A549 (cell line): ENCODE data around the gene SYT6. TPM values are rescaled to one million over a fixed set of nuclear protein-coding genes. Genes with fewer than 3 reads are reported as not detected.

Experiments used
- ATAC-seq, 2 experiments: fragments of 200-7000 bp in 1 of 2; fragments of >200 bp in 1 of 2; cut with Nextera tagmentation in 1 of 2; cut with Tn5 transposase in 1 of 2; 3 replicates each; pipeline versions ENCODE4 v1.8.0 to v1.9.1; 2018 to 2020; ENCODE audit warnings: mild to moderate bottlenecking in 1 of 2, moderate library complexity in 1 of 2
- CTCF ChIA-PET: fragments of 300-600 bp; sonication (Branson Sonifier 250); formaldehyde crosslinking; extraction: SDS; loops from one replicate; lab custom pipeline; 2021; ENCODE audit warnings: antibody characterized with exemption, inconsistent platforms; lab: Yijun Ruan, JAX
- POLR2A ChIA-PET: fragments of 350-600 bp; formaldehyde crosslinking; extraction: SDS; loops from one replicate; lab custom pipeline; 2021; ENCODE audit warnings: antibody characterized with exemption, inconsistent platforms; lab: Yijun Ruan, JAX
- DNase-seq, 2 experiments: peaks; one replicate each; pipeline versions ENCODE4 v3.0.0 to v3.0.0-alpha.2; 2011 to 2016; ENCODE audit warnings: low read depth in 1 of 2, low spot score in 1 of 2
- FAIRE-seq: peaks from 2 replicates; lab custom pipeline; 2011; peaks lifted over from hg19 to GRCh38; lab: Jason Lieb, UNC
- H3K27ac ChIP-seq, 2 experiments: fragments of >200 bp; sonication (Bioruptor Twin); formaldehyde crosslinking; 3 replicates each; pipeline ENCODE4 v1.5.1; 2016 to 2017
- H3K4me1 ChIP-seq: fragments of >200 bp; sonication (Bioruptor Twin); formaldehyde crosslinking; 3 replicates; pipeline ENCODE4 v1.6.1; 2016
- H3K4me2 ChIP-seq: fragments of >200 bp; sonication (Bioruptor Twin); formaldehyde crosslinking; 3 replicates; pipeline ENCODE4 v1.6.1; 2016
- H3K4me3 ChIP-seq: fragments of >200 bp; sonication (Bioruptor Twin); formaldehyde crosslinking; 3 replicates; pipeline ENCODE4 v1.5.1; 2016
- H3K9me3 ChIP-seq: fragments of >200 bp; sonication (Bioruptor Twin); formaldehyde crosslinking; 3 replicates; pipeline ENCODE4 v1.6.1; 2016
- BCL3 ChIP-seq: fragments of >200 bp; sonication (Bioruptor Twin); formaldehyde crosslinking; IDR thresholded peaks from 3 replicates; pipeline ENCODE4 v1.6.1; 2016
- CBX8 ChIP-seq: fragments of 200-600 bp; sonication (generic); IDR thresholded peaks from 2 replicates; pipeline ENCODE4 v1.6.1; 2016
- EHF ChIP-seq: fragments of 250-450 bp; sonication (Bioruptor Pico); IDR thresholded peaks from 2 replicates; pipeline ENCODE4 v1.5.0; 2020; ENCODE audit warnings: mild to moderate bottlenecking
- EHMT2 ChIP-seq: fragments of 200-600 bp; sonication (generic); IDR thresholded peaks from 2 replicates; pipeline ENCODE4 v1.6.1; 2016; ENCODE audit warnings: antibody characterized with exemption, low read depth, mild to moderate bottlenecking, moderate library complexity
- ELK1 ChIP-seq: fragments of 150-350 bp; IDR thresholded peaks from 2 replicates; pipeline ENCODE4 v1.6.1; 2014; ENCODE audit warnings: low read depth, mild to moderate bottlenecking, low read length
- EP300 ChIP-seq, 2 experiments: fragments of >200 bp; sonication (Bioruptor Twin); formaldehyde crosslinking; IDR thresholded peaks; 2 replicates in 1 of 2; 3 replicates in 1 of 2; pipeline ENCODE4 v1.6.1; 2016 to 2017
- ESRRA ChIP-seq: fragments of 150-350 bp; IDR thresholded peaks from 2 replicates; pipeline ENCODE4 v1.6.1; 2014; ENCODE audit warnings: mild to moderate bottlenecking, low read length, borderline replicate concordance
- FOXS1 ChIP-seq: fragments of 250-450 bp; sonication (Bioruptor Pico); IDR thresholded peaks from 2 replicates; pipeline ENCODE4 v1.5.0; 2020; ENCODE audit warnings: mild to moderate bottlenecking, moderate library complexity
- GATA3 ChIP-seq: IDR thresholded peaks from 2 replicates; pipeline ENCODE4 v1.6.1; 2012; ENCODE audit warnings: borderline replicate concordance
- HEYL ChIP-seq: fragments of 250-450 bp; sonication (Bioruptor Pico); IDR thresholded peaks from 2 replicates; pipeline ENCODE4 v1.8.0; 2021; ENCODE audit warnings: mild to moderate bottlenecking, moderate library complexity
- HMGXB4 ChIP-seq: fragments of 250-450 bp; sonication (Bioruptor Pico); IDR thresholded peaks from 2 replicates; pipeline ENCODE4 v1.5.0; 2021; ENCODE audit warnings: mild to moderate bottlenecking, moderate library complexity, borderline replicate concordance
- HOXA7 ChIP-seq: fragments of 250-450 bp; sonication (Bioruptor Pico); IDR thresholded peaks from 2 replicates; pipeline ENCODE4 v1.5.0; 2020; ENCODE audit warnings: mild to moderate bottlenecking, moderate library complexity
- JUNB ChIP-seq: fragments of >200 bp; sonication (Bioruptor Twin); formaldehyde crosslinking; IDR thresholded peaks from 2 replicates; pipeline ENCODE4 v1.6.1; 2016
- KDM5A ChIP-seq: fragments of 200-600 bp; sonication (generic); IDR thresholded peaks from 2 replicates; pipeline ENCODE4 v1.6.1; 2016; ENCODE audit warnings: antibody characterized with exemption, mild to moderate bottlenecking
- MAZ ChIP-seq: fragments of 150-350 bp; IDR thresholded peaks from 2 replicates; pipeline ENCODE4 v1.6.1; 2014; ENCODE audit warnings: antibody characterized with exemption, low read depth, low read length, borderline replicate concordance
- NFE2L2 ChIP-seq: fragments of 150-350 bp; conservative IDR thresholded peaks from 2 replicates; pipeline ENCODE4 v1.6.1; 2014; ENCODE audit warnings: low read length
- NPAS2 ChIP-seq: fragments of 250-450 bp; sonication (Bioruptor Pico); IDR thresholded peaks from 2 replicates; pipeline ENCODE4 v1.8.0; 2022; ENCODE audit warnings: mild to moderate bottlenecking, moderate library complexity, borderline replicate concordance
- NR3C1 ChIP-seq: fragments of >200 bp; sonication (Bioruptor Twin); formaldehyde crosslinking; IDR thresholded peaks from 3 replicates; pipeline ENCODE4 v1.6.1; 2017
- RARB ChIP-seq: fragments of 250-450 bp; sonication (Bioruptor Pico); IDR thresholded peaks from 2 replicates; pipeline ENCODE4 v1.8.0; 2021; ENCODE audit warnings: mild to moderate bottlenecking, moderate library complexity
- RCOR1 ChIP-seq: fragments of 150-350 bp; IDR thresholded peaks from 2 replicates; pipeline ENCODE4 v1.6.1; 2014; ENCODE audit warnings: antibody characterized with exemption, low read length, low read depth
- REST ChIP-seq: fragments of 200-600 bp; sonication (generic); IDR thresholded peaks from 2 replicates; pipeline ENCODE4 v1.6.1; 2016; ENCODE audit warnings: antibody characterized with exemption, mild to moderate bottlenecking, moderate library complexity
- SMC3 ChIP-seq: fragments of >200 bp; sonication (Bioruptor Twin); formaldehyde crosslinking; IDR thresholded peaks from 3 replicates; pipeline ENCODE4 v1.6.1; 2018; ENCODE audit warnings: inconsistent platforms
- TFCP2L1 ChIP-seq: fragments of 250-450 bp; sonication (Bioruptor Pico); IDR thresholded peaks from 2 replicates; pipeline ENCODE4 v1.5.0; 2021; ENCODE audit warnings: mild to moderate bottlenecking
- ZC3H11A ChIP-seq: fragments of 450-650 bp; IDR thresholded peaks from 2 replicates; pipeline ENCODE4 v1.6.1; 2014; ENCODE audit warnings: antibody characterized with exemption, mild to moderate bottlenecking
- ZFP36 ChIP-seq: fragments of 450-650 bp; IDR thresholded peaks from 2 replicates; pipeline ENCODE4 v1.6.1; 2014; ENCODE audit warnings: borderline replicate concordance; ENCODE audit not compliant: partially characterized antibody
- WGBS: methylation state at CpG from one replicate; pipeline ENCODE4 v1.1.6; 2017; ENCODE audit errors: missing lambda C conversion rate; 5-methylcytosine and 5-hydroxymethylcytosine counted together
- polyA plus RNA-seq, 4 experiments: library from polyadenylated mRNA; depleted of rRNA in 3 of 4; stranded (reverse); fragments of >200 nt; fragmentation: RNase III in 1 of 4; extraction: RNeasy Plus Mini Kit Qiagen cat#74134 plus additional on column Dnase treatment in 1 of 4; gene quantifications; 2 replicates in 3 of 4; 3 replicates in 1 of 4; pipeline ENCODE4 v1.2.3, GENCODE V29; 2011 to 2017

SYT6 gene
- polyA plus RNA-seq, 2 of the 4 experiments (the other 2 are of a cell fraction) = 0.57 to 1.1 TPM

- TF ChIP-seq HMGXB4 (CRISPR knock-in tag) = no peak
- TF ChIP-seq SMC3 = no peak
- TF ChIP-seq BCL3 = no peak
- no peak for TF ChIP-seq ZFP36
- TF ChIP-seq, all 56 proteins: peak for 0
Observed at GRCh38 chr1:114113411-114114184, 40.1 kb downstream of the SYT6 start (continued).

GRCh38 chr1:114112775-114113174 is 40.9 kb downstream of the SYT6 start:
- ATAC-seq (peak; percentile 11 to 21; a peak in 1 of 6 replicates), DNase-seq (peak in 1 of 2 experiments; percentile 31), FAIRE-seq (no peak)
- no peaks in the 10 kb centered on the region for H3K9me3 ChIP-seq
- POLR2A ChIA-PET = no interaction called here
- no peak overlapping the region for H3K4me3 ChIP-seq
- H3K27ac ChIP-seq = peak overlapping the region; percentile 58 to 82; a peak in 5 of 6 replicates
- no peak for TF ChIP-seq SMC3
- no peak for TF ChIP-seq NPAS2
- TF ChIP-seq JUNB = no peak
- no peak for TF ChIP-seq EHF (CRISPR knock-in tag)
- TF ChIP-seq GATA3 = no peak
- TF ChIP-seq EHMT2 = no peak
- TF ChIP-seq CBX8 = no peak
- TF ChIP-seq HEYL (CRISPR knock-in tag) = no peak
- peaks cover 21% of the 10 kb centered on the region for H3K4me1 ChIP-seq
- WGBS = 46% methylated on average over 4 of the region's 4 CpGs
- H3K4me2 ChIP-seq = peak overlapping the region; percentile 55; the same call in 2 of the 3 replicates
- CTCF ChIA-PET = interaction anchor here (1.5 kb wide), 1 partner anchor 16 kb away, joined by 3 read pairs; no protein-coding TSS in a partner anchor

GRCh38 chr1:114111731-114112641 is 41.7 kb downstream of the SYT6 start:
- FAIRE-seq (no peak), ATAC-seq (peak; percentile 28 to 36; a peak in 4 of 6 replicates), DNase-seq (peak; percentile 15 to 41)
- H3K4me2 ChIP-seq = peak overlapping the region; percentile 55
- ChIA-PET CTCF (interaction anchor here (1.5 kb wide), 1 partner anchor 15 kb away, joined by 3 read pairs; no protein-coding TSS in a partner anchor), POLR2A (no interaction called here)
- no peaks in the 10 kb centered on the region for H3K9me3 ChIP-seq
- no peak overlapping the region for H3K4me3 ChIP-seq
- WGBS = 44% methylated on average over 12 of the region's 23 CpGs
- peak overlapping the region; percentile 58 to 82; a peak in 5 of 6 replicates for H3K27ac ChIP-seq
- H3K4me1 ChIP-seq = peaks cover 21% of the 10 kb centered on the region
- TF ChIP-seq NFE2L2 = no peak
- TF ChIP-seq ZC3H11A = no peak
- TF ChIP-seq ELK1 = no peak
- no peak for TF ChIP-seq KDM5A
- no peak for TF ChIP-seq NR3C1
- TF ChIP-seq EHF (CRISPR knock-in tag) = no peak
- TF ChIP-seq EHMT2 = no peak
- TF ChIP-seq HOXA7 (CRISPR knock-in tag) = no peak
- no peak for TF ChIP-seq EP300 (IDR thresholded peaks at IDR 0.05)
- no peak for TF ChIP-seq RARB
- no peak for TF ChIP-seq FOXS1 (CRISPR knock-in tag)
- no peak for TF ChIP-seq RCOR1
- TF ChIP-seq REST = no peak
- no peak for TF ChIP-seq NPAS2
- TF ChIP-seq MAZ = no peak
- TF ChIP-seq ESRRA = no peak
- no peak for TF ChIP-seq TFCP2L1 (CRISPR knock-in tag)
- TF ChIP-seq, all 56 proteins: peak for 0
